Caco-2 (cell line): ENCODE data around the gene B4GALNT4. TPM values are rescaled to one million over a fixed set of nuclear protein-coding genes. Genes with fewer than 3 reads are reported as not detected.
A peak's percentile ranks its signal among the peaks of the same experiment; 100 is the strongest.

Source experiments
- BruUV-seq: library from RNA; stranded (reverse); fragments of 400-500 nt; replicated peaks from 2 replicates; lab custom pipeline; 2021; lab: Mats Ljungman, UMichigan
- CTCF ChIA-PET: fragments of 300-600 bp; sonication (Branson Sonifier 250); formaldehyde crosslinking; loops from one replicate; lab custom pipeline; 2022; ENCODE audit warnings: antibody characterized with exemption; lab: Charles Lee
- POLR2A ChIA-PET: fragments of 300-600 bp; sonication (Branson Sonifier 250); formaldehyde crosslinking; loops from one replicate; lab custom pipeline; 2022; ENCODE audit warnings: antibody characterized with exemption; lab: Charles Lee
- DNase-seq, 2 experiments: peaks; one replicate each; pipeline versions ENCODE4 v3.0.0 to v3.0.0-alpha.2; 2020 to 2022
- H3K27me3 ChIP-seq: replicated peaks from 2 replicates; pipeline ENCODE4 v1.6.0; 2011; ENCODE audit warnings: low read length; ENCODE audit not compliant: control insufficient read depth, insufficient read depth
- H3K36me3 ChIP-seq: 2 replicates; pipeline ENCODE4 v1.5.1; 2011; ENCODE audit warnings: low read length; ENCODE audit not compliant: control insufficient read depth, insufficient read depth
- H3K4me1 ChIP-seq: fragments of 250-450 bp; sonication (Bioruptor Pico); 2 replicates; pipeline ENCODE4 v1.5.1; 2020; ENCODE audit warnings: mild to moderate bottlenecking
- H3K4me3 ChIP-seq: 2 replicates; pipeline ENCODE4 v1.5.1; 2011; ENCODE audit warnings: low read depth, mild to moderate bottlenecking, control low read depth, low read length
- H3K9me3 ChIP-seq: fragments of 250-450 bp; sonication (Bioruptor Pico); 2 replicates; pipeline ENCODE4 v1.5.1; 2020; ENCODE audit warnings: mild to moderate bottlenecking, moderate library complexity
- H3K27ac Mint-ChIP-seq: one replicate; pipeline ENCODE4 v1.8.0; 2022; ENCODE audit warnings: mixed read lengths; ENCODE audit not compliant: unreplicated experiment
- H3K27me3 Mint-ChIP-seq: one replicate; pipeline ENCODE4 v1.8.0; 2022; ENCODE audit warnings: mixed read lengths; ENCODE audit not compliant: insufficient read depth, unreplicated experiment
- H3K36me3 Mint-ChIP-seq: one replicate; pipeline ENCODE4 v1.8.0; 2022; ENCODE audit warnings: mild to moderate bottlenecking, mixed read lengths; ENCODE audit not compliant: insufficient read depth, unreplicated experiment
- H3K4me1 Mint-ChIP-seq: one replicate; pipeline ENCODE4 v1.8.0; 2022; ENCODE audit warnings: low read depth, mixed read lengths; ENCODE audit not compliant: unreplicated experiment
- H3K4me3 Mint-ChIP-seq: one replicate; pipeline ENCODE4 v1.8.0; 2022; ENCODE audit warnings: mild to moderate bottlenecking, moderate library complexity, mixed read lengths; ENCODE audit not compliant: unreplicated experiment
- H3K9me3 Mint-ChIP-seq: one replicate; pipeline ENCODE4 v1.8.0; 2022; ENCODE audit warnings: mixed read lengths; ENCODE audit not compliant: unreplicated experiment
- CTCF ChIP-seq, 2 experiments: fragments of 200-600 bp in 1 of 2; IDR thresholded peaks; 1 replicate in 1 of 2; 2 replicates in 1 of 2; pipeline versions ENCODE4 v1.5.1 to v1.8.0; 2011 to 2022; ENCODE audit warnings: antibody characterized with exemption in 1 of 2, control low read depth in 1 of 2, inconsistent platforms in 1 of 2, low read depth in 1 of 2, low read length in 1 of 2, mild to moderate bottlenecking in 1 of 2, moderate library complexity in 1 of 2; ENCODE audit not compliant: insufficient read depth in 1 of 2, severe bottlenecking in 1 of 2, unreplicated experiment in 1 of 2
- intact Hi-C: fragments of 100-400 bp; cut with micrococcal nuclease; formaldehyde crosslinking; loops from one replicate; pipeline ENCODE4 v1.10.0; 2022; ENCODE audit not compliant: unreplicated experiment
- total RNA-seq: library from RNA; stranded (reverse); gene quantifications from 2 replicates; pipeline ENCODE4 v1.2.3, GENCODE V29; 2022

The B4GALNT4 gene
- total RNA-seq, 1 experiment from 2014 or later, result 35.6 TPM

GRCh38 chr11:415640-416041 is 46.3 kb downstream of the B4GALNT4 start:
- H3K27me3 ChIP-seq, result no peaks in the 10 kb centered on the region
- H3K4me3 ChIP-seq, result peak overlapping the region; percentile 96
- no peak for DNase-seq
- Mint-ChIP-seq H3K36me3 (peaks cover 39% of the 10 kb centered on the region), H3K9me3 (no peaks in the 10 kb centered on the region), H3K27ac (no peak overlapping the region), H3K4me1 (peaks cover 11% of the 10 kb centered on the region), H3K4me3 (peak overlapping the region; percentile 82), H3K27me3 (no peaks in the 10 kb centered on the region)
- intact Hi-C loops, result no loop called here
- ChIA-PET POLR2A (interaction anchor here (1.5 to 1.8 kb wide), 2 partner anchors 8 to 33 kb away, joined by 4 to 7 read pairs; no protein-coding TSS in a partner anchor), CTCF (interaction anchor here (2.2 kb wide), 1 partner anchor 33 kb away, joined by 43 read pairs; the partner anchor contains the start of gene PTDSS2)
- no TSS peak for BruUV-seq
- H3K9me3 ChIP-seq, result no peaks in the 10 kb centered on the region
- H3K36me3 ChIP-seq, result no peaks in the 10 kb centered on the region
- no peak for TF ChIP-seq CTCF (IDR thresholded peaks at IDR 0.05; ENCODE audit: insufficient read depth in 1 of 2, low read depth in 1 of 2, low read length in 1 of 2, severe bottlenecking in 1 of 2, unreplicated experiment in 1 of 2)
- peaks cover 18% of the 10 kb centered on the region for H3K4me1 ChIP-seq

- no peaks in the 10 kb centered on the region for H3K27me3 Mint-ChIP-seq
- H3K9me3 ChIP-seq, result no peaks in the 10 kb centered on the region
- peak overlapping the region; percentile 82 for H3K4me3 Mint-ChIP-seq
- no peak for TF ChIP-seq CTCF (IDR thresholded peaks at IDR 0.05; ENCODE audit: insufficient read depth in 1 of 2, low read depth in 1 of 2, low read length in 1 of 2, severe bottlenecking in 1 of 2, unreplicated experiment in 1 of 2)
- H3K36me3 ChIP-seq, result no peaks in the 10 kb centered on the region
- ChIA-PET POLR2A (interaction anchor here (1.3 to 1.8 kb wide), 4 partner anchors 9 to 209 kb away, joined by 4 to 7 read pairs (median 4); partner anchors contain the start of genes BET1L and RIC8A), CTCF (interaction anchor here (0.9 to 2.2 kb wide), 4 partner anchors 9 to 57 kb away, joined by 3 to 43 read pairs (median 7); partner anchors contain the start of genes ANO9 and PTDSS2)
- H3K36me3 Mint-ChIP-seq, result peaks cover 45% of the 10 kb centered on the region
- H3K4me1 Mint-ChIP-seq, result peaks cover 11% of the 10 kb centered on the region
- intact Hi-C loops, result no loop called here
- H3K4me1 ChIP-seq, result peaks cover 18% of the 10 kb centered on the region
- no peaks in the 10 kb centered on the region for H3K9me3 Mint-ChIP-seq
- no peaks in the 10 kb centered on the region for H3K27me3 ChIP-seq
- peak overlapping the region; percentile 38 for H3K27ac Mint-ChIP-seq
- H3K4me3 ChIP-seq, result peak overlapping the region; percentile 96
- no peak for DNase-seq
- BruUV-seq, result no TSS peak
Observed at GRCh38 chr11:416051-416756, 46.9 kb downstream of the B4GALNT4 start.

GRCh38 chr11:416757-417621 is 47.7 kb downstream of the B4GALNT4 start:
- peak overlapping the region; percentile 89 for H3K27ac Mint-ChIP-seq
- peak; percentile 87 to 94 for DNase-seq
- no peaks in the 10 kb centered on the region for H3K9me3 Mint-ChIP-seq
- Histone ChIP-seq H3K36me3 (no peaks in the 10 kb centered on the region), H3K9me3 (no peaks in the 10 kb centered on the region), H3K4me3 (peak overlapping the region; percentile 96), H3K27me3 (no peaks in the 10 kb centered on the region), H3K4me1 (peaks cover 23% of the 10 kb centered on the region)
- no peaks in the 10 kb centered on the region for H3K27me3 Mint-ChIP-seq
- TSS peak; percentile 13 for BruUV-seq
- peaks cover 11% of the 10 kb centered on the region for H3K4me1 Mint-ChIP-seq
- TF ChIP-seq CTCF (IDR thresholded peaks at IDR 0.05; ENCODE audit: insufficient read depth in 1 of 2, low read depth in 1 of 2, low read length in 1 of 2, severe bottlenecking in 1 of 2, unreplicated experiment in 1 of 2), result no peak
- ChIA-PET CTCF (interaction anchor here (0.6 to 2.2 kb wide), 5 partner anchors 10 to 58 kb away, joined by 3 to 43 read pairs (median 6); partner anchors contain the start of genes ANO9 and PTDSS2), POLR2A (interaction anchor here (0.6 to 1.8 kb wide), 6 partner anchors 10 to 210 kb away, joined by 3 to 7 read pairs (median 4); partner anchors contain the start of genes ANO9, BET1L and RIC8A)
- intact Hi-C loops, result loop anchor here (1.0 kb wide), 2 partner anchors 31 to 89 kb away; no protein-coding TSS in a partner anchor
- peaks cover 46% of the 10 kb centered on the region for H3K36me3 Mint-ChIP-seq
- H3K4me3 Mint-ChIP-seq, result peak overlapping the region; percentile 82
